NCI-H2081 treated with DMSO at 0.1 percent for 48 hours (cell line): ENCODE data around the gene PIP4P1.
"Not testable (repeated sequence)": the region's sequence is repeated elsewhere in the genome, so short reads cannot be mapped to it uniquely, and the experiment has no call there.

Experiments
- DNase-seq: peaks from one replicate; lab custom pipeline; 2025; lab: John Stamatoyannopoulos, UW

The PIP4P1 gene

DNA sequence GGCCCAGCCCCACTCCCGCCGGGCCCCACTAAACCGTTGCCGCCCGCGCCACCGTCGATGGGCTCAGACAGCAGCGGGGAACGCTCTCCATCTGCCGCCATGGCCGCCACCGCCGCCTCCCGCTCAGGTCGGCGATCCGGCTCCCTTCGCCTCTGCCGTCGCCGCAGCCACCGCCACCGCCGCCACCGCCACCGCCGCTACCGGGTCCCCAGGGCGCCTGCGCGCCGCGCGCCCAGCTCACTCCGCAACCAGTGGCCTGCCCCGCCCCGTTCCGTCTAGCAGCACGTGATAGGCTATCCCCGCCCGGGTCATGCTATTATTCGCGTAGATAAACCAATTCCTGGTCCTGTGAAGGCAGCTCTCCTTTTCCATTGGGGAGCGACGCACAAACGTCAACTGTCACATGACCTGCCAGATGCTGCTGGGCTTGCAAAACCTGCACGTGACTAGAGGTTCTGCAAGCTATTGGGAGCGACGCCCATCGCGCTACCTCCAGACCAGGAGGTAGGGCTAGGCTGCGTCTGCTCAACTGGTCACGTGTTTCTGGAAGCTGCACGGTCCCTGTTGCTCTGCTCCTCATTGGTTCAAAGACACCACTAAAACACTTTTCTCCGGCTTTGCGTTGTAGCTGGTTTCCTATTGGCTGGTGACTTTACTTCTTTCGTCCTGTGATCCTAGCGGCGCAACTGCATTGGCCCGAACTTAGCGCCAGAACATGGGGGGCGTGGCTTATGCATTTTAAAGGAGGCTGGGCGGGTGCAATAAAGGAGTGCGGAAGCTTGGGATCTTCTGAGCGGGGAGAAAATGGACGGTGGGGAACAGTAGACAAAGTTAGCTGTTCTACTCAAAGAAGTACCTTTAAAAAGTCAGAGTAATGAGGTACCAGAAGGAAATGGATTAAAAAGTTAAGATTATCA, at the start of gene PIP4P1:
Gene PIP4P1 (minus strand): TSS at position 210 of the 917 bp plus-strand sequence. CDS start 109 bp downstream, at position 101.
- DNase-seq: peak; percentile 100

DNA sequence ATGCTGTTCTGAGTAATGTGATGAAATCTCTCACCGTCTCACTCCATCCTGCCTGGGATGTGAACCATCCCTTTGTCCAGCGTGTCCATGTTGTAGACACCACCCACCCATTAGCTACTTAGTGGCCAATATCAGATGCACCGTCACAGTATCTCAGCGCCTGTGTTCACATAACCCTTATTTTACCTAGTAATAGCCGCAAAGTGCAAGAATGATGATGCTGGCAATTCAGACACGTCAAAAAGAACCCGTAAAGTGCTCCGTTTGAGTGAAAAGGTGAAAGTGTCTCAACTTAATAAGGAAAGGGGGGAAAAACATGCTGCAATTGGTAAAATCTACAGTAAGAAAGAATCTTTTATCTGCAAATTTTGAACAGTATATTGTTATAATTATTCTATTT, 47.1 kb upstream of the PIP4P1 start:
- DNase-seq: no peak

DNA sequence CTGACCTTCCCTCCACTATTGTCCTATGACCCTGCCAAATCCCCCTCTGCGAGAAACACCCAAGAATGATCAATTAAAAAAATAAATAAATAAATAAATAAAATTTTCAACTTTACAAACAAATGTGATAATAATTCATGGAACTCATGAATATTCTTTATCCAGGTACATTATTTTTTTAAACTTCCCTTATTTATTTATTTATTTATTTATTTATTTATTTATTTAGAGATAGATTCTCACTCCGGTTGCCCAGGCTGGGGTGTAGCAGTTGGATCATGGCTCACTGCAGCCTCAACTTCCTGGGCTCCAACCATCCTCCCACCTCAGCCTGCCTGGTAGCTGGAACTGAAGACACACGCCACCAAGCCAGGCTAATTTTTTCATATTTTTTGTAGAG, 46.3 kb upstream of the PIP4P1 start:
- DNase-seq: not testable (repeated sequence)

DNA sequence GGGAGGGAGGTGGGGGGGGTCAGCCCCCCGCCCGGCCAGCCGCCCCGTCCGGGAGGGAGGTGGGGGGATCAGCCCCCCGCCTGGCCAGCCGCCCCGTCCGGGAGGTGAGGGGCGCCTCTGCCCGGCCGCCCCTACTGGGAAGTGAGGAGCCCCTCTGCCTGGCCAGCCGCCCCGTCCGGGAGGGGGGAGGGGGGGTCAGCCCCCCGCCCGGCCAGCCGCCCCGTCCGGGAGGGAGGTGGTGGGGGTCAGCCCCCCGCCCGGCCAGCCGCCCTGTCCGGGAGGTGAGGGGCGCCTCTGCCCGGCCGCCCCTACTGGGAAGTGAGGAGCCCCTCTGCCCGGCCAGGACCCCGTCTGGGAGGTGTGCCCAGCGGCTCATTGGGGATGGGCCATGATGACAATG, 45.5 kb upstream of the PIP4P1 start:
- not testable (repeated sequence) for DNase-seq

DNA sequence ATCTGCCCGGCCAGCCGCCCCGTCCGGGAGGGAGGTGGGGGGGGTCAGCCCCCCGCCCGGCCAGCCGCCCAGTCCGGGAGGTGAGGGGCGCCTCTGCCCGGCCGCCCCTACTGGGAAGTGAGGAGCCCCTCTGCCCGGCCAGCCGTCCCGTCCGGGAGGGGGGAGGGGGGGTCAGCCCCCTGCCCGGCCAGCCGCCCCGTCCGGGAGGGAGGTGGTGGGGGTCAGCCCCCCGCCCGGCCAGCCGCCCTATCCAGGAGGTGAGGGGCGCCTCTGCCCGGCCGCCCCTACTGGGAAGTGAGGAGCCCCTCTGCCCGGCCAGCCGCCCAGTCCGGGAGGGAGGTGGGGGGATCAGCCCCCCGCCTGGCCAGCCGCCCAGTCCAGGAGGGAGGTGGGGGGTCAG, 45.0 kb upstream of the PIP4P1 start:
- DNase-seq: not testable (repeated sequence)

DNA sequence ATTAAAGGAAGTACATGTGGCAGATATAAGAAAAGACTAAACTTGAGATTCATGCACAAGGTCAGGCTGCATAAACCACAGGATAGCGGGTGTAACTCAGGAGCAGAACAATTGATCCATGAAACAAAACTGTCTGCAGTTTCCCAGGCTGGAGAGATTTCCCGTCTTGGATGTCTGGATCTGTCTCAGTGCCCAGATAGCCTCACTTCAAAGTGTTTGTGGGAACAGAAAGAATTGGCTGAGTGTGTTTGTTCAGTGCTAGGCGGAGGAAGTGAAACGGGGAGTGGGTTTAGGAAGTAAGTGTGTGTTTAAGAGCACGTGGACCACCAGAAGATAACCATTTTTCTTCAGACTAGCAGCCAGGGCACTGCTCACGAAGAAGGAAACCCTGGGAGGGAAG, 42.7 kb upstream of the PIP4P1 start:
- DNase-seq: no peak

DNA sequence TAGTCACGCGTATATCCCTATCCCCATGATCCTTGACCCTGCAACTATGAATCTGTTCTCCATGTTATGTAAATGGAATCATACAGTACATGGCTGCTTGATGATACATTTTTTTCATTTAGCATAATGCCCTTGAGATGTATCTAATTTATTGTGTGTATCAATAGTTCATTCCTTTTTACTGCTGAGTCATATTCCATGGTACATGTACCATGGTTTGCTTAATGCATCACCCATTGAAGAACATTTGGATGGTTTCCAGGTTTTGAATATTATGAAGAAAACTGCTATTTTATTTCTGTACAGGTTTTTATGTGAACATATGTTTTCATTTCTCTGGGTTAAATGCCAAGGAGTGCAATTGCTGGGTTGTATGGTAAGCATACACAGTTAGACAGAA, 40.1 kb upstream of the PIP4P1 start:
- no peak for DNase-seq

DNA sequence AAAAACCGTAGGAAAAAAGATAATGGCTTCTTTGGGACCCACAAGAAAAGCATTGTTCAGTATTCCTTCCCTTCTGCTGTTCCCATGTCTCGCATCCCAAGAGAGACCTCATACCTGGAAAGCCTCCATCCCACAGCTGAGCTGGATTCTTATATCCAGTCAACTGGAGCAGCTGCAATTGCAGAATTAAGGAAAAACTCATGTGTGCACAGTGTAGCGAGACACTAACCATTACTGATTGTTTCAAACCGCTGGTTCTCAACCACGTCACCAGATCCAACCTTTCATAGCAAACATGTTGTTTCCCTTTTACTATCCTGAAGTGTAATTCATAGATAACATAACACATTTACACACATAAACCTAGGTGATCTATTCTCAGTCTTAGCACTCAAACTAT, 38.6 kb upstream of the PIP4P1 start:
- no peak for DNase-seq

DNA sequence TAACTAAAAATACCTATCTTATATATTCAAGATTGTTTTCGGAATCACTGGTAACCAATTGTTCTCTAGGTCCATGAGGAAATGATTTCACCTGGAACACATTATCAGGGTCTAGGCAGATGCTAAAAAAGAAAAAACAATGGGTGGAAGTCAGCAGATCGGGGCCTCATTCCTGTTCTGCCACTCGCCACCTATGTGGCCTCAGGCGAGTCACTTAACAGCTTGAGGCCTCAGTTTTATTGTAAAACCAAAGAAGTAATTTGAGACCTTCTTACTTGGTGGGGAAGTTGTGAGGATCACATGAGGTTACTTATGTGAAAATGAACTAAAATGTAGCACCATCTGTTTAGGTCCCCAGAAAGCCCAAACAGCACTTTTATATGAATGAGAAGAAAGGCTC, 37.9 kb upstream of the PIP4P1 start:
- DNase-seq: no peak

DNA sequence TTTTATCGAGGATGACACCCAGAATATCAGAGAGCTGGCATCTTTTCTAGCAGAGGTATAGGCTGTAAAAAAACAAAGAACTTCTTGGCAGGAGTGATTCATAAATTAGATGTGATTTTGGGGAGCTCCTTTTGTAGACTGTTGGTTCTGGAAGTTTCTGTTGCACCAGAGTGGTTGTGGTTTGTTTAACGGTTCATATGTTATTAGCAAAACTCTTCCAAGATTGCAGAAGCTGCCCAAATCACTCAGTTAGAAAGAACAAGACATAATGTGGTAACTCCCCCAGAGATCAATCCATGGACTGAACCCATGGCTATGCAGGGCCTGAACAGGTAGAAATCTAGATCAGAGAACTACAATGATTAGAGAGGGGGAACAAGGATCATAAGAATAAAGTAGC, 37.4 kb upstream of the PIP4P1 start:
- DNase-seq: no peak

DNA sequence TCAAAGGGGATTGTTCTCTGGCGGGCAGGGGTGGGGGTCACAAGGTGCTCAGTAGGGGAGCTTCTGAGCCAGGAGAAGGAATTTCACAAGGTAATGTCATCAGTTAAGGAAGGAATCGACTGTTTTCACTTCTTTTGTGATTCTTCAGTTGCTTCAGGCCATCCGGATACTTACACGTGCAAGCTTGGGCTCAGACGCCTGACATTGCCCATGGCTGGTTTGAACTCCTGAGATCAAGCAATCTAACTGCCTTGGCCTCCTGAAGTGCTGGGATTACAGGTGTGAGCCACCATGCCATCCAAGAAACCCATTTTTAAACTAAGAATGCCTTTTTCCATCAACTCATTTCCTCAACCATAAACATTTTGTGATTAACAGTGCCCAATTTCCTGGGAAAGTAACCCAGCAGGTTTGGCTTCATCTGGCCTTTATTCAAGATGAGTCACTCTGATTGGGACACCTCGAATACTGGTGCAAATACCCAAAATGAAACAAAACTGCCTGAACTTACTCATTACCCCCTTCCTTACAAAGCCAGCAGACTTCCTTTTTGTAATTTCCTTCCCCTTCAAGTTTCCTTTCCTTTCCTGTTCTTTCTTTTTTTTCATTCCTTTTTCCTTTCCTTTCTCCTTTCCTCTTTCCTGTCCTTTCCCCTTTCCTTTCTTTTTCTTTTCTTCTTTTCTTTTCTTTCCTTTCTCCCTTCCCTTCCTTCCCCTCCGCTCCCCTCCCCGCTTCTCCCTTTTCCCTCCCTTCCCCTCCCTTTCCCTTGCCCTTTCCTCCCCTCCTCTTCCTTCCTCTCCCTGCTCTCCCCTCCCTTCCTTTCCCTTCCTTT, 33.9 kb upstream of the PIP4P1 start:
- DNase-seq: no peak

DNA sequence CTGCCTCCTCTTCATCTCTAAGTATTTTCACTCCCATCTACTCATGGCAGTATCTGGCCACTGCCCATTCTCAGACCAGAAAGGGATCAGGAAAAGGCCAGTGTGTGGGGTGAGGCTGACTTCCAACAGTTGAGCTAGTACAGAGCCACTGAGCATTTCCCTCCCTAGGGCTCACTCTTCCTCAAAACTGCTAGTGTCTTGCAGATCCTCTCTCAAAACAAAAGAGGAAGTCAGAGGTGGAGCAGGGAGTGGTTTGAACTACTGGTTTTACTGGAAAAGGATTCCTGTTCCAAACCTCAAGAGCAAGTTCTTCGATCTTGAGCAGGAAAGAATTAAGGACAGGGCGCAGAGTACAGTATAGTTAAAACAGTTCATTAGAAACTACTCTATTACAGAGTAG, 32.4 kb upstream of the PIP4P1 start:
- DNase-seq: no peak

DNA sequence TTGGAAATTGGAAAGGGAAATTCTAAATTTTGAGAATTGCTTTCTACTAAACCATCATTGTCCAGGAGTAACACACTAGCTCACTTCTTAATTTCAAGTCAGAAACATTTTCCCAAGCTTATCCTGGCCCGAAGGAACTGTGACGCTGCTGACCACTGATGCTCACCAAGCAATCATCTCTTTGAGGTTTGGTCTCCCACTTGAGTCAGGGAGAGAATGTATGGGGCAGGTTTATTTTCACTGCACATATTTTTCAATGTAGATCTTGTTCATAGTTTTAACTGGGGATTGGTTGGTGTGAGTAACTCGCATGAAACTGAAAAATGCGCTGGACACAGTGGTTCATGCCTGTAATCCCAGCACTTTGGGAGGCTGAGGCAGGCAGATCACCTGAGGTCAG, 31.3 kb upstream of the PIP4P1 start:
- DNase-seq: no peak

DNA sequence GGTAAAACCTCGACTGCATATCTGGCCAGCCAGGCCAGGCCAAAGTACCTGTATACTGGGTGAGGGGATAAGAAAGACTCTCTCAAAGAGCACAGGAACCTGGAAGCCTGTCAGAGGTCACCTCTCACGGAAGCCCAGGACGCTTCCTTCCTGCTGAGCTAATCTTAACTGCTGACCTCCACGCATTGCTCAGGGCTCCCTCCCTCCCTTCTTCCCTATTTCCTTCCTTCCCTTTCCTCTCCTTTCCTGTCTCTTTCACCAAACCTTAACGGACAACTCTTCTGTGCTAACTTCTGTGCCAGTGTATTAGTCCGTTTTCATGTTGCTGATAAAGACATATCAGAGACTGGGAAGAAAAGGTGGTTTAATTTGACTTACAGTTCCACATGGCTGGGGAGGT, 29.3 kb upstream of the PIP4P1 start:
- no peak for DNase-seq

DNA sequence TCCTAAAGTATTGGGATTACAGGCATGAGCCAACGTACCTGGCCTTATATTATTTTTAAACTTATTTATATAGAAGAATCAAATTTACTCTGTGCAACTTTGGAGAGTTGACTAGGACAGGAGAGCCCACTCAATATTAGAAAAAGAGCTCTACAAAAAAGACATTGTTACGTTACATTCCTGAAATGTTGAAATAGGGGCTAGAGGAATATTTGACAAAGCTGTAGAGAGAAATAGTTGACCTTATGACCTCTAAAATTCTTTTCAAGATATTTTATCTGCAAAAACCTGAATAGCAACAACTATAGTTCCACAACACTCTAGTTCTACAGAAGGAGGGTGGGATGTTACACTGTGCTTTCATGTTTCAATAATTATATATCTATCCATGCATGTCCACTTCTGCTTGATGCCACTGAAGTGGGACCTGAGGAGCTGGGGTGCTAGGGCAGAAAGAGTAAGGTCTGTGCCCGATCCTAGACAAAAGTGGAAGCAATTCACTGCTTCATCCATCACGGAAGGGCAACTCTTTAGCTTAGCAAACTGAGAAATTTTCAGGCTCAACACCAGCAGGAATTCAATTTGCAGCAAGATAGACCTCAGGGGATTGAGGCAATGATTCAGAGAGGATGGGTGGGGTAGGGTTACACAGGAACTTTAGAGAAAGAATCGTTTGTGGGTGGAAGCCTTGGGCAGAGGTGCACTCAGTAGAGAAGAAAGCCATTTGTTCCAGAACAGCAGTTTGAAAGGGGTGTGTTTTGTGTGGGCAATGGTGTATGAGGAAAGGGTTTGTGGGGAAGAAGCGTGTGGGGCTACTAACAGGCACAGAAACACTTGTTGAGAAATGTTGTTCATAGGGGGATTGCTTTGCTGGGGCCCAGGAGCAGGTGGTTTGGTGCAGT, 28.1 kb upstream of the PIP4P1 start:
- DNase-seq: no peak

DNA sequence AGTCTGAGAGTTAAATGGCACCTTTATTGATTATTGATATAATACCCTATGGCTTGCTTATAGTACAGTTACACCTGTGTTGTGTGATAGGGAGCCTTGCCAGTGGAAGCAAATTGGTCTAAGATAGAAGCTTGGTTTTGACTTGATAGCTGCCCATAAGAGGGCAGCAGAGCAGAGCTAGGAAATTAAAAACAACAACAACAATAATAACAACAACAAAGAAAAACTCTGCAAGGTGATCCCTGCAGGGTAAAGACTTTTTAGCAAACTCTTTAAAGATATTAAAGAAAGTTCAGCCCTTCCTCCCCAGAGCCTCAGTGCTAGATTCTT, 26.1 kb upstream of the PIP4P1 start:
- no peak for DNase-seq

DNA sequence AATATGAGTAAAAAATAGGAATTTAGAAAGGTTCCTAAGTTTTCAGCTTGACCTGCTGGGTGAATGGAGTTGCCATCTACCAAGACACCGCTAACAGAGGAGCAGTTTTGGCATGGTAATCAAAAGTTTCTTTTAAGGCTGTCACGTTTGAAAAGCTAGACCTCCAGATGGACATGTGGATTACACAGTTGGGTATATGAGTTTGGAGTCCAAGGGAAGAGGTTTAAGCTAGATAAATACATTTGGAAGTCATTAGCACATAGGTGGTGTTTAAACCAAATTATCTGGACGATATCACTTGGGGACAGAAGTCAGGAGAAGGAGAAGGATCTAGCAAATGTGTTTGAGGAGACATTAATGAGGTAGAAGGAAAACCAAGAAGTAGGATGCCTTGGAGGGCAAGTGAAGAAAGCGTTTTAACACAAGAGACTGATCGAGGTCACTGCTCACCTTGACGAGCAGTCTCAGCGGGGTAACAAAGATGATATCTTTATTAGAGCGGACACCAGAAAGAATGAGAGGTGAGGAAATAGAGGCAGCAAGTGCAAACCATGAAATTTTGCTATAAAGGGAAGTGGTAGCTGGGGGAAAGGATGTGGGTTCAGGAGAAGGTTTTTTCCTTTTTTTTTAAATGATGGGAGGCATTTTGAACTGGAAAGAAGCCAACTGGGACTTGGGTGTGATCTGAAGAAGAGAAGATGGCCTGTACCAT, 25.6 kb upstream of the PIP4P1 start:
- no peak for DNase-seq

DNA sequence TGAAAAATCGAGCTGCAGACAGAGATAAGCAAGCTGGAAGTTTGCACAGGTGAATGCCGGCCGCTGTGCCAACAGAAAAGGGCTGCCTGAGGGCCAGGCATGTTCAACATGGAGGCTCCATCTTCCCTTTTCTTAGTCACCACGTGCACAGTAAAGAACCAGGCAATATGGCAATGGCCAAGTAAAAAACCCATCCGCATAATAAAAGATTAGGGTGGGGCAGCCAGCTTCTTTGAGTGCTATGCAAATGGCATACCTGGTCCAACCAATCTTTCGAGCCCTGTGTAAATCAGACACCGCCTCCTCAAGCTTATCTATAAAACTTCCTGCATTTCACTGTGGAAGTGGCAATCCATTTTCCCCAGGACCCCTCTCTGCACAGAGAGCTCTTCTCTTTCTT, 24.7 kb upstream of the PIP4P1 start:
- DNase-seq: no peak

DNA sequence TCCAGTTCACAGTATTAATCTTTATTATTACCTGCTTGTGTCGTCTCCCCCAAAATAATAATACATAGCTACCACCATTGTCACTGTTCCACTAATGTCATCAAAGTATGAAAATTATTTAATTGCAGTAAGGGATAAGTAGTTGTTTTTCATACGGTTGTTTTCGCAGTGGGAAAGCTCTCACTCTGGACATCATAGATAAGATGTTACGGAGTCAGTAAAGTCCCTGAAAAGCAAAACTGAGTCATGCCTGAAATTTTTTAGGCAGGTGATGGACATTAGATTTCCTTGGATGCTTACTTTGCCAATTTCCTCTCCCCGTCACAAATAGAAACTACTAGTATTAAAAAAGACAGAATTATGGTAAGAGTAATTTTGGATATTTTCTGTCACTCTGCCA, 21.1 kb upstream of the PIP4P1 start:
- DNase-seq: no peak

DNA sequence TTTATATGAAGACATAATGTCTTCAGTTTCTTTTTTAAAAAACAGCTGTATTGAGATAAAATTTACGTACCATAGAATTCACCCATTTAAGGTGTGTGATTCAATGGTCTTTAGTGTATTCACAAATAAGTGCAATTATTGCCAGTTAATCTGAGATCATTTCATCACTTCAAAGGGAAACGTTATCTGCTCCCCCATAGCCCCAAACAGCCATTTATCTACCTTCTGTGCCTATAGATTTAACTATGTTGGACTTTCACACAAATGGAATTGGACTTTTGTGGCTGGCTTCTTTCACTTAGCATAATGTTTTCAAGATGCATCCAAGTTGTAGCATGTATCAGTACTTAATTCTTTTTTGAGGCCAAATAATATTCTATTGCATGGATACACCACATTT, 17.7 kb upstream of the PIP4P1 start:
- no peak for DNase-seq

DNA sequence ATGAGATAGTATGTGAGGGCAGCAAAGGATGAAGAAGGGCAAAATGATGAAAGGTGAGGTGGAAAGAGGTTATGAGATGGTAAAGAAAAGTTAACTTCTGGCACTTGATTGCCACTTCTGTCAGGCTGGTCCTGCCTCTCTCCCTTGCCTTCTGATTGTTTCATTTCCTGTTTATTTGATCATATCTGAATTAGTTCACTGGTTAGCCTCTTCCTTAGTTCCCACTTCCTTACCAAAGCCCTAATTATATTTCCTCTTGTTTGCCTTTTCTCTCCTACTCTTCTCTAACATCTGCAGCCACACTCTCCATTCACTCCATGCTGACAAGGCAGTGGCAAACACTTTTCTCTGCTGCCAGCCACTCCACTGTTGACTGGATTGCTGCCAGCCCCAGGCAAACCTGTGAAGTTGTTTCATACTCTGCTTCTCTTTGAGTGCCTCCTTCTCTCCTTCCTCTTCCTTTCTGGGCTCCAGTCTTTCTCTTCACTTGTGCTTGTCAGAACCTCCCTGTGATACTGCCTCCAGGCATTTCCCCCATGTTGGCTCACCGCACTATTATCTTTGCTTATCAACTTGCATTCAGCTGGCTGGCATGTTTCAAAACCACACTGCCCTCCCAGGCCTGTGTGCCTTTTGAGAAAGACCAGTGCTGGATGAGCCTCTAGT, 16.1 kb upstream of the PIP4P1 start:
- no peak for DNase-seq
